Endodermal cell (in vitro differentiated cells): ENCODE measurements around the gene JAZF1. TPM values are rescaled to one million over a fixed set of nuclear protein-coding genes. Genes with fewer than 3 reads are reported as not detected.

Experiments used
- DNase-seq: peaks from one replicate; pipeline ENCODE4 v3.0.0-alpha.2; 2017
- H3K27ac ChIP-seq: 2 replicates; pipeline ENCODE4 v1.5.1; 2013; ENCODE audit warnings: mild to moderate bottlenecking, low read depth, low read length, moderate library complexity
- H3K27me3 ChIP-seq: 2 replicates; pipeline ENCODE4 v1.6.1; 2013; ENCODE audit warnings: mild to moderate bottlenecking, low read length, moderate library complexity; ENCODE audit not compliant: insufficient read depth, control insufficient read depth, poor library complexity, severe bottlenecking
- H3K36me3 ChIP-seq: 2 replicates; pipeline ENCODE4 v1.7.0; 2013; ENCODE audit warnings: mild to moderate bottlenecking, low read length, moderate library complexity; ENCODE audit not compliant: control insufficient read depth, insufficient read depth
- H3K4me1 ChIP-seq: one replicate; pipeline ENCODE4 v1.7.0; 2013; ENCODE audit warnings: low read length; ENCODE audit not compliant: control insufficient read depth, insufficient read depth
- H3K4me3 ChIP-seq: 2 replicates; pipeline ENCODE4 v1.5.1; 2013; ENCODE audit warnings: mild to moderate bottlenecking, low read length, moderate library complexity
- H3K9ac ChIP-seq: 2 replicates; pipeline ENCODE4 v1.6.1; 2013; ENCODE audit warnings: mild to moderate bottlenecking, low read length, moderate library complexity; ENCODE audit not compliant: poor library complexity, severe bottlenecking; ENCODE audit errors: extremely low read depth
- H3K9me3 ChIP-seq: 2 replicates; pipeline ENCODE4 v1.6.1; 2013; ENCODE audit warnings: mild to moderate bottlenecking, low read length, moderate library complexity; ENCODE audit not compliant: control insufficient read depth
- H3K27ac Mint-ChIP-seq: 2 replicates; pipeline ENCODE4 v1.8.0; 2020; ENCODE audit warnings: mixed read lengths
- H3K27me3 Mint-ChIP-seq: 2 replicates; pipeline ENCODE4 v1.8.0; 2021; ENCODE audit warnings: mild to moderate bottlenecking, mixed read lengths; ENCODE audit not compliant: insufficient read depth
- H3K36me3 Mint-ChIP-seq: 2 replicates; pipeline ENCODE4 v1.8.0; 2020; ENCODE audit warnings: low read depth, mixed read lengths
- H3K4me1 Mint-ChIP-seq: 2 replicates; pipeline ENCODE4 v1.8.0; 2020; ENCODE audit warnings: mixed read lengths
- H3K4me3 Mint-ChIP-seq: 2 replicates; pipeline ENCODE4 v1.8.0; 2020; ENCODE audit warnings: mild to moderate bottlenecking, moderate library complexity, mixed read lengths
- H3K9me3 Mint-ChIP-seq: 2 replicates; pipeline ENCODE4 v1.8.0; 2020; ENCODE audit warnings: mild to moderate bottlenecking, mixed read lengths
- WGBS, 2 experiments: methylation state at CpG; one replicate each; pipeline versions ENCODE4 v1.1.5 to v1.1.7; 2013; ENCODE audit warnings: missing lambda C conversion rate in 2 of 2, mixed read lengths in 1 of 2; ENCODE audit not compliant: insufficient coverage in 1 of 2, insufficient read length in 1 of 2; 5-methylcytosine and 5-hydroxymethylcytosine counted together
- total RNA-seq, 2 donors: library from RNA; stranded (reverse); fragmentation: NEBNext Ultra II Directional in 1 of 2; extraction: Animal tissue kit (Norgen Biotek cat#: 25700) in 1 of 2; gene quantifications; 2 replicates in 1 of 2; 3 replicates in 1 of 2; pipeline ENCODE4 v1.2.1, GENCODE V29; 2021
- TF ChIP-seq, protein P1 (sequence below): fragments of 200-600 bp; sonication (generic); conservative IDR thresholded peaks from 2 replicates; pipeline ENCODE4 v1.5.0; 2021; ENCODE audit warnings: antibody characterized with exemption, mild to moderate bottlenecking

Gene JAZF1
- total RNA-seq, 2 donors from 2014 or later: 18.3 to 33.6 TPM

DNA sequence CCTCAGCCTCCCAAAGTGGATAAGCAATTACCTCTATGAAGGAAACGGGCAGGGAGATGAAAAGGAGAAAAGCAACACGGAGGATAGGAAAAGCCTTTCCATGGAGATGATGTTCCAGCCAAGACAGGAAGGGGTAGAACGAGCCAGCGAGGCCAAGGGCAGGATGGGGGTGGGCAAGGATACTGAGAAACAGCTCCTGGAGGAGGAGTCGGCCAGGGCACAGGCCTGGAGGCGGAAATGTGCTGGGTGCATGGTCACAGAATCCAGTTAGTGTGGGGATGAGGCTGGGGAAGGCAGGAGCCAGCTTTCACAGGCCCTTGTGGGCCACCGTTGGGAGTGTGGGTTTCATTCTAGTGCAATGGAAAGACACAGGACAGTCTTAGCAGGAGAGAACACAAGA is 162.6 kb downstream of the JAZF1 start:
- Histone ChIP-seq H3K4me3 (no peak overlapping the region), H3K9ac (no peak overlapping the region), H3K36me3 (no peaks in the 10 kb centered on the region), H3K27me3 (no peaks in the 10 kb centered on the region), H3K9me3 (peaks cover 18% of the 10 kb centered on the region), H3K4me1 (peaks cover 2% of the 10 kb centered on the region), H3K27ac (no peak overlapping the region)
- TF ChIP-seq, protein P1, sequence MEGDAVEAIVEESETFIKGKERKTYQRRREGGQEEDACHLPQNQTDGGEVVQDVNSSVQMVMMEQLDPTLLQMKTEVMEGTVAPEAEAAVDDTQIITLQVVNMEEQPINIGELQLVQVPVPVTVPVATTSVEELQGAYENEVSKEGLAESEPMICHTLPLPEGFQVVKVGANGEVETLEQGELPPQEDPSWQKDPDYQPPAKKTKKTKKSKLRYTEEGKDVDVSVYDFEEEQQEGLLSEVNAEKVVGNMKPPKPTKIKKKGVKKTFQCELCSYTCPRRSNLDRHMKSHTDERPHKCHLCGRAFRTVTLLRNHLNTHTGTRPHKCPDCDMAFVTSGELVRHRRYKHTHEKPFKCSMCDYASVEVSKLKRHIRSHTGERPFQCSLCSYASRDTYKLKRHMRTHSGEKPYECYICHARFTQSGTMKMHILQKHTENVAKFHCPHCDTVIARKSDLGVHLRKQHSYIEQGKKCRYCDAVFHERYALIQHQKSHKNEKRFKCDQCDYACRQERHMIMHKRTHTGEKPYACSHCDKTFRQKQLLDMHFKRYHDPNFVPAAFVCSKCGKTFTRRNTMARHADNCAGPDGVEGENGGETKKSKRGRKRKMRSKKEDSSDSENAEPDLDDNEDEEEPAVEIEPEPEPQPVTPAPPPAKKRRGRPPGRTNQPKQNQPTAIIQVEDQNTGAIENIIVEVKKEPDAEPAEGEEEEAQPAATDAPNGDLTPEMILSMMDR: no peak
- H3K4me1 Mint-ChIP-seq: peaks cover 15% of the 10 kb centered on the region
- peaks cover 32% of the 10 kb centered on the region for H3K36me3 Mint-ChIP-seq
- no peak overlapping the region for H3K4me3 Mint-ChIP-seq
- H3K27me3 Mint-ChIP-seq: no peaks in the 10 kb centered on the region
- no peak for DNase-seq
- H3K27ac Mint-ChIP-seq: no peak overlapping the region
- peaks cover 13% of the 10 kb centered on the region for H3K9me3 Mint-ChIP-seq
- 94 to 96% methylated on average over 5 to 7 of the region's 7 CpGs for WGBS, 2 experiments

DNA sequence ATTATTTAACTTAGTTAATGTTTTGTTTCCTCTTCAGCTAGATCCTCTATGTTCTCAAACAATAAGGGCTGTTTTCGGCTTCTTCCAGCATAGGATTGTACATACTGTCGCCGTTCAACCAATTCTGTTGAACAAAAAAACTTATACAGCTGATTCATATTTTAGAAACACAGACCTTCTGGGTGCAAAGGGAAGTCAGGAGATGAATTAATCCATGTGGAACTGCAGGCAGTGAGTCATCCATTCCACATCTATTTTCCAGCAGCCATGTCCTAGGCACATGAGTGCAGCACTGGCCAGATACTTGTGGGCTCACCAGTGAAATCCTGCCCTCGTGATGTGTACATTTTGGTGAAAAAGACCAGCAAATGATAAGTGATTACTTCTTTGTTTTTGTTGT is 163.2 kb downstream of the JAZF1 start:
- Histone ChIP-seq H3K27me3 (no peaks in the 10 kb centered on the region), H3K9me3 (peaks cover 18% of the 10 kb centered on the region), H3K27ac (no peak overlapping the region), H3K4me1 (peaks cover 2% of the 10 kb centered on the region), H3K9ac (no peak overlapping the region), H3K4me3 (no peak overlapping the region), H3K36me3 (no peaks in the 10 kb centered on the region)
- TF ChIP-seq, protein P1: no peak
- WGBS, 2 experiments: 86 to 92% methylated on average over 4 of the region's 4 CpGs
- peaks cover 13% of the 10 kb centered on the region for H3K4me1 Mint-ChIP-seq
- peaks cover 33% of the 10 kb centered on the region for H3K36me3 Mint-ChIP-seq
- DNase-seq: no peak
- H3K4me3 Mint-ChIP-seq: no peak overlapping the region
- no peak overlapping the region for H3K27ac Mint-ChIP-seq
- H3K27me3 Mint-ChIP-seq: no peaks in the 10 kb centered on the region
- peaks cover 13% of the 10 kb centered on the region for H3K9me3 Mint-ChIP-seq

DNA sequence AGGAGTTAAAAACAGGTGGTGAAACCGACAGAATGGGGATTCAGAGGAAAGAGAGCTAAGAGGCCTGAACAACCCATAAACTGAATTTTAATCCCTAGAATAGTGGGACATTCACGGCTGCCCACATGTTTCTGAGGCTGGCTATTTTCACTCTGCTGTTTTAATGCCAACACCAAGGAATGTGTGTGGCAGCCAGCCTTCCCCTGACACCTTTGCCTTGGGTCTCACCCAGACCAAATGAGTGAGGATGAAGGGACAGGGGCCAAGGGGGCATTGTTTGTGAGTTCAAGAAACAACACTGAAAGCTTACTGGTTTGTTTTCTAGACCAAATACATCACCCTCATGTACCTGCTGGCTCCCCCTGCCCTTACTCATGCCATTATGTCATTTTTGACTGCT is 164.3 kb downstream of the JAZF1 start:
- Histone ChIP-seq H3K4me3 (no peak overlapping the region), H3K4me1 (peaks cover 2% of the 10 kb centered on the region), H3K36me3 (no peaks in the 10 kb centered on the region), H3K27me3 (no peaks in the 10 kb centered on the region), H3K9ac (no peak overlapping the region), H3K9me3 (peaks cover 18% of the 10 kb centered on the region), H3K27ac (no peak overlapping the region)
- Mint-ChIP-seq H3K9me3 (peaks cover 13% of the 10 kb centered on the region), H3K36me3 (peaks cover 33% of the 10 kb centered on the region), H3K27me3 (no peaks in the 10 kb centered on the region), H3K4me1 (peaks cover 13% of the 10 kb centered on the region), H3K27ac (no peak overlapping the region), H3K4me3 (no peak overlapping the region)
- TF ChIP-seq, protein P1: no peak
- 84 to 100% methylated on average over 2 of the region's 2 CpGs for WGBS, 2 experiments
- no peak for DNase-seq
